Stomach (tissue), 4 donors: Measurements from ENCODE around the gene SH2D3C.

Source experiments
- CTCF ChIP-seq, 7 experiments: fragments of 450-650 bp in 4 of 7; fragments of 200-600 bp in 3 of 7; sonication (generic) in 3 of 7; IDR thresholded peaks; one replicate each; pipeline ENCODE4 v1.5.1; 2016 to 2019; ENCODE audit warnings: antibody characterized with exemption in 7 of 7, control low read depth in 2 of 7, mild to moderate bottlenecking in 1 of 7
- POLR2A ChIP-seq, 4 donors: fragments of 450-650 bp; IDR thresholded peaks; one replicate each; pipeline ENCODE4 v1.6.1; 2016; ENCODE audit warnings: antibody characterized with exemption in 4 of 4, control low read depth in 2 of 4, mild to moderate bottlenecking in 1 of 4, moderate library complexity in 1 of 4

- no peak for TF ChIP-seq POLR2A (IDR thresholded peaks at IDR 0.05)
- TF ChIP-seq CTCF (IDR thresholded peaks at IDR 0.05) = no peak
Measured at GRCh38 chr9:127693143-127693542, 85.3 kb downstream of the SH2D3C start.
